Vagina (tissue), 2 donors: Measurements from ENCODE around the gene PBX2.

ENCODE experiments used
- POLR2A ChIP-seq, 2 donors: fragments of 450-650 bp; IDR thresholded peaks; one replicate each; pipeline ENCODE4 v1.6.1; 2017; ENCODE audit warnings: antibody characterized with exemption in 2 of 2, mild to moderate bottlenecking in 2 of 2, moderate library complexity in 2 of 2
- TF ChIP-seq, protein P1 (sequence below), 3 experiments: fragments of 450-650 bp in 2 of 3; fragments of 200-600 bp in 1 of 3; sonication (generic) in 1 of 3; IDR thresholded peaks; one replicate each; pipeline ENCODE4 v1.5.1; 2017 to 2019; ENCODE audit warnings: antibody characterized with exemption in 3 of 3, mild to moderate bottlenecking in 2 of 3, moderate library complexity in 2 of 3

DNA sequence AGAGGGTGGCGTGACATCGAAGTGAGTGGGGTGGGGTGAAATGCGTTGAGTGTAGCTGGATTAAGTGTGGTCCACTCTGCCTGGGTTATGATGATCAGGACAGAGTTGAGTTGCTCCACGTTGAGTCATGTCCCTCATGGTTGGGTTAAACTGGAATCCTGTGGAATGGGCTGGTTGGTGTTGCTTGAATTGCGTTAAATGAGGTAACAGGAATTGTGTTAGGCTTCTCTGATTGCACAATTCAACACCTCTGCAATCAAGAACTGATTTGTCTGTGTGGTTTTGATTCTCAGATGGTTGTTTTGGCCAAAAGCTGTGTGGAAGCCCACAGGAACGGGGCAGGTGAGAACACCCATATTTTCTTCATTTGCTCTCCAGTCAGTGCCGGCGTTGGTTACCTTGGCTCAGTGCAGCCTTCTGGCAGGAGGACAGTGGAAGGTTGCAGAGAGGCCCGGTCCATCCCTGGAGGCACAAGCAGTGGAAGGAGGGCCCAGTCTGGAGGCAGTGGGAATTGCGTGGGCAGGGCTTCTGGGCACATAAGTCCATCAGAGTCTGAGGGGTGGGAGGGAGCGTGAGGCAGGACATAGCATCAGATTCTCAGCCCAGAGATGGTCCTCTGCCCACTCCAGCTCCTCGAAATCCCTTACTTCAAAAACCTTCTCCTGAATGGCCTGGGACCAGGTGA, 22.2 kb upstream of the PBX2 start:
- TF ChIP-seq, protein P1, sequence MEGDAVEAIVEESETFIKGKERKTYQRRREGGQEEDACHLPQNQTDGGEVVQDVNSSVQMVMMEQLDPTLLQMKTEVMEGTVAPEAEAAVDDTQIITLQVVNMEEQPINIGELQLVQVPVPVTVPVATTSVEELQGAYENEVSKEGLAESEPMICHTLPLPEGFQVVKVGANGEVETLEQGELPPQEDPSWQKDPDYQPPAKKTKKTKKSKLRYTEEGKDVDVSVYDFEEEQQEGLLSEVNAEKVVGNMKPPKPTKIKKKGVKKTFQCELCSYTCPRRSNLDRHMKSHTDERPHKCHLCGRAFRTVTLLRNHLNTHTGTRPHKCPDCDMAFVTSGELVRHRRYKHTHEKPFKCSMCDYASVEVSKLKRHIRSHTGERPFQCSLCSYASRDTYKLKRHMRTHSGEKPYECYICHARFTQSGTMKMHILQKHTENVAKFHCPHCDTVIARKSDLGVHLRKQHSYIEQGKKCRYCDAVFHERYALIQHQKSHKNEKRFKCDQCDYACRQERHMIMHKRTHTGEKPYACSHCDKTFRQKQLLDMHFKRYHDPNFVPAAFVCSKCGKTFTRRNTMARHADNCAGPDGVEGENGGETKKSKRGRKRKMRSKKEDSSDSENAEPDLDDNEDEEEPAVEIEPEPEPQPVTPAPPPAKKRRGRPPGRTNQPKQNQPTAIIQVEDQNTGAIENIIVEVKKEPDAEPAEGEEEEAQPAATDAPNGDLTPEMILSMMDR (IDR thresholded peaks at IDR 0.05) = no peak
- TF ChIP-seq POLR2A (IDR thresholded peaks at IDR 0.05) = no peak
